HG02884 (cell line): ENCODE results near the gene CTNND2.
"Not testable (repeated sequence)": the region's sequence is repeated elsewhere in the genome, so short reads cannot be mapped to it uniquely, and the experiment has no call there.

Experiments
- ATAC-seq: cut with Tn5 transposase; IDR thresholded peaks from one replicate; pipeline ENCODE4 v1.9.1; 2021; ENCODE audit warnings: mild to moderate bottlenecking, moderate library complexity; ENCODE audit not compliant: unreplicated experiment

The CTNND2 gene

GRCh38 chr5:11681796-11682195 is 222.4 kb downstream of the CTNND2 start:
- no peak for ATAC-seq

- no peak for ATAC-seq
Measured at GRCh38 chr5:11679676-11680075, 224.6 kb downstream of the CTNND2 start.

GRCh38 chr5:11675184-11675583 is 229.1 kb downstream of the CTNND2 start:
- no peak for ATAC-seq

GRCh38 chr5:11672385-11673085 is 231.7 kb downstream of the CTNND2 start:
- ATAC-seq, result no peak

- ATAC-seq, result no peak
Measured at GRCh38 chr5:11658376-11658775, 245.9 kb downstream of the CTNND2 start.

- no peak for ATAC-seq
Measured at GRCh38 chr5:11656916-11657315, 247.3 kb downstream of the CTNND2 start.

GRCh38 chr5:11655681-11656080 is 248.6 kb downstream of the CTNND2 start:
- no peak for ATAC-seq

GRCh38 chr5:11650936-11651335 is 253.3 kb downstream of the CTNND2 start:
- ATAC-seq, result no peak

- ATAC-seq, result no peak
Measured at GRCh38 chr5:11646141-11646540, 258.1 kb downstream of the CTNND2 start.

GRCh38 chr5:11642438-11642837 is 261.8 kb downstream of the CTNND2 start:
- ATAC-seq, result no peak

GRCh38 chr5:11640158-11640873 is 263.9 kb downstream of the CTNND2 start:
- ATAC-seq, result no peak

- ATAC-seq, result no peak
Measured at GRCh38 chr5:11622785-11623184, 281.5 kb downstream of the CTNND2 start.

GRCh38 chr5:11620172-11620571 is 284.1 kb downstream of the CTNND2 start:
- no peak for ATAC-seq

- ATAC-seq, result no peak
Measured at GRCh38 chr5:11619339-11620024, 284.8 kb downstream of the CTNND2 start.

- ATAC-seq, result no peak
Measured at GRCh38 chr5:11617080-11617479, 287.2 kb downstream of the CTNND2 start.

GRCh38 chr5:11616624-11617023 is 287.6 kb downstream of the CTNND2 start:
- ATAC-seq, result not testable (repeated sequence)

- no peak for ATAC-seq
Measured at GRCh38 chr5:11611011-11611410, 293.2 kb downstream of the CTNND2 start.

- ATAC-seq, result no peak
Measured at GRCh38 chr5:11609570-11610303, 294.5 kb downstream of the CTNND2 start.

GRCh38 chr5:11608530-11608929 is 295.7 kb downstream of the CTNND2 start:
- no peak for ATAC-seq

GRCh38 chr5:11607944-11608483 is 296.2 kb downstream of the CTNND2 start:
- no peak for ATAC-seq

GRCh38 chr5:11602298-11602697 is 301.9 kb downstream of the CTNND2 start:
- ATAC-seq, result no peak
